ENCODE data around the gene RACGAP1.

Gene RACGAP1

GRCh38 chr12:49939307-49939706 is 86.0 kb downstream of the RACGAP1 start:
- DNase-seq, result no peak

Measured in T1000 (cell line).